Measurements from ENCODE around the gene PDE7B. TPM values are rescaled to one million over a fixed set of nuclear protein-coding genes. Genes with fewer than 3 reads are reported as not detected.

PDE7B gene
- total RNA-seq, 2 donors from 2014 or later, result 9.0 to 11.2 TPM

DNA sequence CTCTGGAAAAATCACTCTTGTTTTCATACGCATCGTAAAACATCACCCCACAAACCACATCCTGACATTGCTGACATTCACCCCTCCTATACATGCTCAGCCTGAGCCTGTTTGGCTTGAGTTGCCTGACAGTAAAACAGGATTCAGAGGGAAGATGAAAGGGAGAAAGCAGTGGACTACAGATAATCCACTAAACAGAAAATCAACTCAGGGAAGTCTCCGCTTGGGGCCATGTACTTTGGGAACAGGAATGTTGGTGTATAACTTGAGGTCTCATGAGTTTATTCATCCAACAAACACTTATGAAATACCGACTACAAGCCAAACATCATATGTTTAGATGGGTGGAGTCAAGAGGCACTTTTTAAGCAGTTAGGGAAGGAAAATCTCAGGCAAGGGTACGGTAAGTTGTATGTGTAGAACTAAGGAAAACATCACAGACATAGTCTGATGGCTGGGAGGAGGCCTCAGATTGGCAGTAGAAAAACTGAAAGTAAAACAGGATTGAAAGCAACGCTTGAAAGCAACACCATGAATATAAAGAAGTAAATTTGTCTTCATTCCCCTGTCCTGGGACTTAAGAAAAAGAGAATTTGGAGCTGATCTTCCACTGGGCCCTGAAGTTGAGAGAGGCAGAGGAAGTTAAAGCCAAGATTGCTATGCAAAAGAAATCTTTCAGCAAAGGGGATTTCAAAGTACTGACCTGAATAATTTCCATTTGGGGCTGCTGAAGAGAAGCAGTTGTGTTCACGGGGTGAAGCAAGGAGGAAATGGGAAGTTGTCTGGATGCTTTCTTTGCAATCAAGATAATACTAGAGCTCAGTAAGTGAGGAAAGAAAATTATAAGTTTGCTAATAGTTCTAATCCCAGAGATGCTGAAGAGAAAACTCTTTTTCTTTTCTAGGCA is 28.8 kb downstream of the PDE7B start:
- H3K4me1 ChIP-seq, result no peaks in the 10 kb centered on the region

DNA sequence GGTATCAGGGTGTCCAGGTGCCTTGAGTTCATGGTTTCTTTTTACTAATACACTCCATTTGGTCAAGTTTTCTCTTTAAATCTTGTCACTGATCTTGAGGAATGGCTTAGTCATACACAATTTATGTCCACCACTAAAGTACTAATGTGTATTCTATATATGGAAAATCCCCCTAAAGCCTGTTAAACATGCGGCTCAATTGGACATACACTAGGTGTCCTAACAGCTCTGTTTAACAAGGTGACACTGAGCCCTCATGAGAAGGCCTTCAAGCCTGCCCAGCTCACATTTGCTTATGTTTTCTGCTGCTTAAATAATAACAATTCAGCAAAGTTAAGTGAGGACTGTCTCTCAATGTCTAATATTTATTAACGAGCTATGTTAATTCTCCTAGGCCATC is 31.5 kb downstream of the PDE7B start:
- H3K27me3 ChIP-seq, result no peaks in the 10 kb centered on the region
- H3K27ac ChIP-seq, result no peak overlapping the region
- no peak for DNase-seq (ENCODE audit: low spot score)
- no peaks in the 10 kb centered on the region for H3K4me1 ChIP-seq
- no peak overlapping the region for H3K4me3 ChIP-seq
- H3K9me3 ChIP-seq, result no peaks in the 10 kb centered on the region
- no peak for TF ChIP-seq CTCF (IDR thresholded peaks at IDR 0.05)
- no peaks in the 10 kb centered on the region for H3K36me3 ChIP-seq

More for the DNA sequence above, 28.8 kb downstream of the PDE7B start:
- no peak for DNase-seq (ENCODE audit: low spot score)
- TF ChIP-seq CTCF (IDR thresholded peaks at IDR 0.05), result no peak
- no peaks in the 10 kb centered on the region for H3K27me3 ChIP-seq
- no peaks in the 10 kb centered on the region for H3K9me3 ChIP-seq
- peak overlapping the region in 1 of 2 donors; percentile 27 for H3K4me3 ChIP-seq
- H3K36me3 ChIP-seq, result no peaks in the 10 kb centered on the region
- H3K27ac ChIP-seq, result peak overlapping the region; percentile 12 to 60

GRCh38 chr6:135883536-135883935 is 32.0 kb downstream of the PDE7B start:
- Histone ChIP-seq H3K27ac (no peak overlapping the region), H3K9me3 (no peaks in the 10 kb centered on the region), H3K27me3 (no peaks in the 10 kb centered on the region), H3K36me3 (no peaks in the 10 kb centered on the region), H3K4me3 (no peak overlapping the region), H3K4me1 (no peaks in the 10 kb centered on the region)
- DNase-seq (ENCODE audit: low spot score), result no peak
- no peak for TF ChIP-seq CTCF (IDR thresholded peaks at IDR 0.05)

DNA sequence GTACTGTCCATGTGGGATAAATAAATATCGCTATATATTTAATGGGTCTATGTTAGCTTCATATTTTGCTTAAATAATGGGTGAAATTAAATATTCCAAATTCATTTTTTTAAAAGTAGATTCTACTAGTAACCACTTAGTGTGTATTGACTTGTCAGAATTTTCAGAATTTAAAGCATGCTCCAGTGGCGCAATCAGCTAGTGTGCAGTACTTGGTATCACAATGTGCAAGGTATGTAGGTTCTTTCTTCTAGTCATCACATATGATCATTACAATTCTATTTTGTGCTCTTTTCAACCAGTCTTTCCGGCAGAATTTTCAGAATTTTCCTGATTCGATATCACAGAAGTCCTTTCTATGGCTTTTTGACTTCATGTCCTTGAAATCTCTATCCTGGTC is 32.6 kb downstream of the PDE7B start:
- Histone ChIP-seq H3K27me3 (no peaks in the 10 kb centered on the region), H3K9me3 (no peaks in the 10 kb centered on the region), H3K36me3 (no peaks in the 10 kb centered on the region), H3K4me3 (no peak overlapping the region), H3K4me1 (no peaks in the 10 kb centered on the region), H3K27ac (no peak overlapping the region)
- no peak for DNase-seq (ENCODE audit: low spot score)
- TF ChIP-seq CTCF (IDR thresholded peaks at IDR 0.05), result no peak

GRCh38 chr6:135887069-135887468 is 35.6 kb downstream of the PDE7B start:
- H3K36me3 ChIP-seq, result no peaks in the 10 kb centered on the region
- DNase-seq (ENCODE audit: low spot score), result no peak

More at GRCh38 chr6:135887069-135887468, 35.6 kb downstream of the PDE7B start:
- TF ChIP-seq CTCF (IDR thresholded peaks at IDR 0.05), result no peak
- Histone ChIP-seq H3K4me3 (no peak overlapping the region), H3K9me3 (no peaks in the 10 kb centered on the region), H3K27me3 (no peaks in the 10 kb centered on the region), H3K27ac (no peak overlapping the region), H3K4me1 (no peaks in the 10 kb centered on the region)

All from right atrium auricular region (tissue), 2 donors.